Tibial nerve (tissue), 3 donors: ENCODE results near the gene NTM.

ENCODE experiments used
- EP300 ChIP-seq, 2 donors: sonication (generic); formaldehyde crosslinking; IDR thresholded peaks; one replicate each; pipeline ENCODE4 v1.6.1; 2017; ENCODE audit warnings: antibody characterized with exemption in 2 of 2, mild to moderate bottlenecking in 1 of 2
- POLR2A ChIP-seq, 2 donors: fragments of 450-650 bp; IDR thresholded peaks; one replicate each; pipeline ENCODE4 v1.6.1; 2017; ENCODE audit warnings: antibody characterized with exemption in 2 of 2, mild to moderate bottlenecking in 2 of 2, moderate library complexity in 2 of 2

GRCh38 chr11:131928992-131929391 lies 558.6 kb downstream of the NTM start:
- TF ChIP-seq EP300 (IDR thresholded peaks at IDR 0.05) (no peak), POLR2A (IDR thresholded peaks at IDR 0.05) (no peak)
